IMR-90 (cell line): ENCODE data around the gene ALX4. TPM values are rescaled to one million over a fixed set of nuclear protein-coding genes. Genes with fewer than 3 reads are reported as not detected.

Source experiments
- ATAC-seq: fragments of 200-7000 bp; cut with Tn5 transposase; 2 replicates; pipeline ENCODE4 v1.9.1; 2020; ENCODE audit warnings: low read depth, mild to moderate bottlenecking, moderate library complexity
- BruUV-seq: library from RNA; stranded (reverse); fragments of 400-500 nt; replicated peaks from 2 replicates; lab custom pipeline; 2021; lab: Mats Ljungman, UMichigan
- CTCF ChIA-PET: fragments of 300-600 bp; formaldehyde crosslinking; extraction: SDS; loops from one replicate; lab custom pipeline; 2021; ENCODE audit warnings: antibody characterized with exemption; lab: Yijun Ruan, JAX
- POLR2A ChIA-PET: fragments of 300-600 bp; sonication (Branson Sonifier 250); formaldehyde crosslinking; loops from one replicate; lab custom pipeline; 2022; ENCODE audit warnings: antibody characterized with exemption; ENCODE audit not compliant: unreplicated experiment; lab: Charles Lee
- DNase-seq: peaks from one replicate; pipeline ENCODE4 v3.0.0; 2013
- H2AFZ ChIP-seq: replicated peaks from 2 replicates; pipeline ENCODE3; 2013; ENCODE audit warnings: low read length, mild to moderate bottlenecking; ENCODE audit not compliant: poor library complexity
- H2AK5ac ChIP-seq: 2 replicates; pipeline ENCODE4 v1.6.1; 2013; ENCODE audit warnings: low read depth, low read length, inconsistent platforms
- H2AK9ac ChIP-seq: replicated peaks from 2 replicates; pipeline ENCODE3; 2013; ENCODE audit warnings: mild to moderate bottlenecking, low read depth, low read length, moderate library complexity; ENCODE audit not compliant: poor library complexity
- H2BK120ac ChIP-seq: 2 replicates; pipeline ENCODE4 v1.6.1; 2013; ENCODE audit warnings: low read depth, low read length, inconsistent platforms
- H2BK15ac ChIP-seq: 3 replicates; pipeline ENCODE4 v1.6.1; 2013; ENCODE audit warnings: low read depth, low read length, inconsistent platforms
- H2BK20ac ChIP-seq: 2 replicates; pipeline ENCODE4 v1.6.1; 2013; ENCODE audit warnings: low read depth, mild to moderate bottlenecking, inconsistent platforms, low read length, moderate library complexity
- H2BK5ac ChIP-seq: 2 replicates; pipeline ENCODE4 v1.6.1; 2013; ENCODE audit warnings: mild to moderate bottlenecking, low read depth, low read length, inconsistent platforms; ENCODE audit not compliant: poor library complexity, severe bottlenecking
- H3K14ac ChIP-seq: replicated peaks from 2 replicates; pipeline ENCODE4 v1.6.1; 2013; ENCODE audit warnings: low read depth, low read length, inconsistent platforms
- H3K18ac ChIP-seq: 2 replicates; pipeline ENCODE4 v1.6.1; 2013; ENCODE audit warnings: low read depth, low read length, control low read depth
- H3K23ac ChIP-seq: 2 replicates; pipeline ENCODE4 v1.6.1; 2013; ENCODE audit warnings: low read depth, low read length, inconsistent platforms
- H3K27ac ChIP-seq: 2 replicates; pipeline ENCODE4 v1.5.1; 2013; ENCODE audit warnings: mild to moderate bottlenecking, control low read depth, low read length; ENCODE audit not compliant: insufficient read depth
- H3K27me3 ChIP-seq: 2 replicates; pipeline ENCODE4 v1.6.1; 2013; ENCODE audit warnings: low read length; ENCODE audit not compliant: control insufficient read depth, insufficient read depth
- H3K36me3 ChIP-seq: 2 replicates; pipeline ENCODE4 v1.6.1; 2013; ENCODE audit warnings: low read length, mixed read lengths; ENCODE audit not compliant: control insufficient read depth, insufficient read depth
- H3K4ac ChIP-seq: 2 replicates; pipeline ENCODE4 v1.6.1; 2013; ENCODE audit warnings: low read depth, low read length, inconsistent platforms
- H3K4me1 ChIP-seq: 2 replicates; pipeline ENCODE4 v1.6.1; 2013; ENCODE audit warnings: low read length, mixed read lengths; ENCODE audit not compliant: control insufficient read depth, insufficient read depth
- H3K4me2 ChIP-seq: 2 replicates; pipeline ENCODE4 v1.6.1; 2013; ENCODE audit warnings: low read depth, mild to moderate bottlenecking, control low read depth, low read length, moderate library complexity
- H3K4me3 ChIP-seq: 2 replicates; pipeline ENCODE4 v1.5.1; 2013; ENCODE audit warnings: low read depth, mild to moderate bottlenecking, control low read depth, low read length, moderate library complexity; ENCODE audit not compliant: insufficient read depth
- H3K56ac ChIP-seq: 2 replicates; pipeline ENCODE4 v1.6.1; 2013; ENCODE audit warnings: low read length, inconsistent platforms; ENCODE audit not compliant: insufficient read depth; ENCODE audit errors: extremely low read depth
- H3K79me1 ChIP-seq, 2 experiments: 2 replicates each; pipeline ENCODE4 v1.6.1; 2013; ENCODE audit warnings: low read length in 2 of 2, inconsistent platforms in 1 of 2, low read depth in 1 of 2
- H3K9ac ChIP-seq: 2 replicates; pipeline ENCODE4 v1.6.1; 2013; ENCODE audit warnings: low read depth, low read length, control low read depth
- H3K9me1 ChIP-seq: 2 replicates; pipeline ENCODE4 v1.6.1; 2013; ENCODE audit warnings: low read length, inconsistent platforms; ENCODE audit not compliant: insufficient read depth
- H3K9me3 ChIP-seq: 2 replicates; pipeline ENCODE4 v1.6.1; 2013; ENCODE audit warnings: low read length; ENCODE audit not compliant: control insufficient read depth, insufficient read depth
- H4K20me1 ChIP-seq: 2 replicates; pipeline ENCODE4 v1.6.1; 2013; ENCODE audit warnings: low read length, inconsistent platforms; ENCODE audit not compliant: insufficient read depth
- H4K5ac ChIP-seq: 2 replicates; pipeline ENCODE4 v1.6.1; 2013; ENCODE audit warnings: mild to moderate bottlenecking, low read depth, low read length, control low read depth
- H4K8ac ChIP-seq, 2 experiments: 2 replicates each; pipeline ENCODE4 v1.6.1; 2013; ENCODE audit warnings: low read depth in 2 of 2, low read length in 2 of 2, control low read depth in 1 of 2, inconsistent platforms in 1 of 2
- H4K91ac ChIP-seq: 2 replicates; pipeline ENCODE4 v1.6.1; 2013; ENCODE audit warnings: low read depth, low read length, inconsistent platforms; ENCODE audit not compliant: insufficient read depth
- NFE2L2 ChIP-seq: fragments of 150-350 bp; IDR thresholded peaks from 2 replicates; pipeline ENCODE4 v1.6.1; 2016; ENCODE audit warnings: low read depth, mild to moderate bottlenecking, low read length
- RAD21 ChIP-seq: IDR thresholded peaks from 2 replicates; pipeline ENCODE4 v1.6.1; 2012; ENCODE audit warnings: low read length, improper control_type of control experiment
- WGBS, 2 experiments: methylation state at CpG; one replicate each; pipeline versions ENCODE4 v1.1.5 to v1.1.7; 2013; ENCODE audit warnings: missing lambda C conversion rate in 2 of 2; ENCODE audit not compliant: insufficient read length in 1 of 2; ENCODE audit errors: extremely low coverage in 2 of 2; 5-methylcytosine and 5-hydroxymethylcytosine counted together
- dilution Hi-C: fragments of 300-500 bp; cut with HindIII; formaldehyde crosslinking; loops from one replicate; pipeline ENCODE4 v1.14.3; 2018; ENCODE audit warnings: low sequenced_read_pairs; ENCODE audit not compliant: unreplicated experiment
- in situ Hi-C: fragments of 300-500 bp; cut with MboI; formaldehyde crosslinking; loops from 3 replicates; pipeline ENCODE4 v1.14.3; 2019; ENCODE audit warnings: low sequenced_read_pairs, inconsistent platforms, mixed read lengths
- intact Hi-C: fragments of 100-400 bp; cut with micrococcal nuclease; formaldehyde crosslinking; loops from 2 replicates; pipeline ENCODE4 v1.10.0; 2022
- polyA plus RNA-seq, 3 experiments: library from polyadenylated mRNA; depleted of rRNA; stranded (reverse); fragments of >200 nt; gene quantifications; 2 replicates each; pipeline ENCODE4 v1.2.3, GENCODE V29; 2012; ENCODE audit warnings: low replicate concordance in 1 of 3
- total RNA-seq: library from RNA; depleted of rRNA; stranded (reverse); fragments of >200 nt; gene quantifications from 2 replicates; pipeline ENCODE4 v1.2.3, GENCODE V29; 2012

Gene ALX4
- total and polyA plus RNA-seq, 2 of the 4 experiments (the other 2 are of a cell fraction): not detected

GRCh38 chr11:44275961-44276550 lies 33.9 kb downstream of the ALX4 start:
- Histone ChIP-seq H3K56ac (no peak overlapping the region), H2BK5ac (no peak overlapping the region), H3K4me2 (no peak overlapping the region), H2BK120ac (no peak overlapping the region), H3K9me3 (no peaks in the 10 kb centered on the region), H4K91ac (no peak overlapping the region), H4K8ac (no peak overlapping the region), H3K27me3 (peaks cover 24% of the 10 kb centered on the region), H3K27ac (no peak overlapping the region), H3K18ac (no peak overlapping the region), H3K4ac (no peak overlapping the region), H3K9ac (no peak overlapping the region), H2AK5ac (no peak overlapping the region), H2AK9ac (no peak overlapping the region), H2AFZ (no peak overlapping the region), H3K4me3 (no peak overlapping the region), H3K36me3 (no peaks in the 10 kb centered on the region), H3K9me1 (no peaks in the 10 kb centered on the region), H2BK15ac (no peak overlapping the region), H4K5ac (no peak overlapping the region), H3K23ac (no peak overlapping the region), H3K79me1 (no peaks in the 10 kb centered on the region), H4K20me1 (no peaks in the 10 kb centered on the region), H3K14ac (no peak overlapping the region), H3K4me1 (no peaks in the 10 kb centered on the region), H2BK20ac (no peak overlapping the region)
- ChIA-PET CTCF (no interaction called here), POLR2A (no interaction called here)
- BruUV-seq: no TSS peak
- intact Hi-C loops (no loop called here), dilution Hi-C loops (no loop called here), in situ Hi-C loops (no loop called here)
- no peak for ATAC-seq
- no peak for DNase-seq
- TF ChIP-seq NFE2L2: no peak
- no peak for TF ChIP-seq RAD21
- WGBS, 2 experiments: no CpG with 5 or more reads among the region's 7 CpGs
